Epithelial cell of prostate (primary cell): ENCODE data around the gene IREB2.
A peak's percentile ranks its signal among the peaks of the same experiment; 100 is the strongest.
"Not testable (repeated sequence)": the region's sequence is repeated elsewhere in the genome, so short reads cannot be mapped to it uniquely, and the experiment has no call there.

Source experiments
- DNase-seq: peaks from one replicate; pipeline ENCODE4 v3.0.0-alpha.2; 2011; ENCODE audit warnings: low read depth, low spot score
- H3K27ac ChIP-seq: fragments of 450-650 bp; 2 replicates; pipeline ENCODE4 v1.5.1; 2017; ENCODE audit warnings: mild to moderate bottlenecking

The IREB2 gene

DNA sequence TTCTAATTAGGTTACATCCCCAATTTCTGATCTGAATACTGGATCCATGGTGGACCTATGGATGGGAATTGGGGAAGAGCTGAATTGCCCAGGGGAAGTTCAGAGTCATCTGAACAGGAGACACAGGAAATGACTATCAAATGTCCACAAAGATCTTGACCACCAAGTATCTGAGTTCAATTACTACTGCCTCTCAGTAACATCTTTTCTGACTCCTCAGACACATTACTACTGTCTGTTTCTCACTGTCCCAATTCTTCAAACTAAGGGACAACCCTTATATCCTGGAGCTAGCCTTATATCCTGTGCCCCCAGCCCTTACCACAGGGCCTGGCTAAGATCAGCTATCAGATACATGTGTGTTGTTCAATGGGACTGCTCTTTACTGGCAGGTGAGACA lies 10.1 kb upstream of the IREB2 start:
- DNase-seq, result no peak
- no peak overlapping the region for H3K27ac ChIP-seq

DNA sequence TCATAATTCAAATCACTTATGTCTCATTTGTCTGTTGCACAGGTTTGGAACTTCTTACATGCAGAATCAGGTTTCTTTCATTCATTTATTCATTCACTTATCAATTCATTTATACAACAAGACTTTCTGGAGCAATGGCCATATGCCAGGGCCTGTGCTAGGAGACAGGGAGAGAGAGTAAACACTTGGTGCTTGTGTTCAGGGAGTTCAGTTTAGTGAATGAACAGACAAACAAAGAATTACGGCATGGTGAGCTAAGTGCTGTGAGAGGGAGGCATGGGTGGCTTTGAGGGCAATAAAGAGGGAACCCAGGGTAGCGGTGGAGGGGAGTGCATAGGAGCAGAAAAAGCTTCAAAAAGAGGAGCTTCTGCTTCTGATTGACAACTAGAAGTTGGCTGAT lies 8.5 kb upstream of the IREB2 start:
- no peak overlapping the region for H3K27ac ChIP-seq
- no peak for DNase-seq

DNA sequence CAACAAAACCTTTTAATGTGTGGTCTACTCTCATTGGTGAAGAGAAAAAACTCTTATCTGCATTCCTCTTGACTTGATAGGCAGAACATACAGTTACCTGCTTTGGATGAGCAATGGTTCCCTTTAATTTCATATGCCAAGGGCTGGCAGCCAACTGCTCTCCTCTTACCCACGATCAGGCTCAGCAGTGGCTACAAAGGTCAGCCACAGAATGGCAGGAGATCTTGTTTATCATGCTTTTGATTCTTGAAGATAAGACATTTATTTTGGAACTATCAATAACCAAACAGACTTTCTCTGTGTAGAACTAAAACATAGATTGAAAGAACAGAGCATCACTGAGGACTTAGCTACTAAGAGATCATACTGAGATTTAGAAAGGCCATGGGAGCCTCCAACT lies 6.1 kb upstream of the IREB2 start:
- H3K27ac ChIP-seq, result no peak overlapping the region
- DNase-seq, result no peak

DNA sequence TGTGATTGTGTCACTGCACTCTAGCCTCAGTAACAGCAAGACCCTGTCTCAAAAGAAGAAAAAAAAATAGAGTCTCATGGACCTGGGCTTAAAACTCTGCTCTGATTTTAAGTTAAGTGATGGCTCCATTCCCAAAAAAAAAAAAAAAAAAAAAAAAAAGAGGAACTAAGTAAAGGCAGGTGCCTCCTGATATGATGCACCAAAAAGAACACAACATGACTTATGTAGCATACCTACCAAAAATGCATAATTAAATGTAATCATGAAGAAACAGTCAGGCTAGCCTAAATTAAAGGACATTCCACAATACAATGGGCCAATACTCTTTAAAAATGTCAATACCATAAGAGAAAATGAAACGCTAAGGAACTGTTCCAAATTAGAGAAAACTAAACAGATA lies 5.4 kb upstream of the IREB2 start:
- DNase-seq, result no peak
- no peak overlapping the region for H3K27ac ChIP-seq

DNA sequence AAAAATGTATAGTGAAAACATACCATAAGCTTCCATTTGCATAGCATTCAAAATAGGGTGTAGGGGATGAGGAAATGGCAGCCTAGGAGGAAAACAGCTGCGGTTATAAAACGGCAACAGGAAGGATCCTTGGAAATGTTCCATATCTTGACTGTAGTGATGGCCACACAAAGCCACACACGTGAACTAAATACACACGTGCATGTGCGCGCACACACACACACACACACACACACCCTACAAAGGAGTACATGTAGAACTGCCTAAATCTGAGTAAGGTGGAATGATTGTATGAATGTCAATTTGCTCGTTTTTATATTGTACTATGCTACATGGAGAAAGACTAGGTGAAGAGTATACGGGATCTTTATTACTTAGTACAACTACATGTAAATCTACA lies 3.9 kb upstream of the IREB2 start:
- no peak for DNase-seq
- H3K27ac ChIP-seq, result no peak overlapping the region

DNA sequence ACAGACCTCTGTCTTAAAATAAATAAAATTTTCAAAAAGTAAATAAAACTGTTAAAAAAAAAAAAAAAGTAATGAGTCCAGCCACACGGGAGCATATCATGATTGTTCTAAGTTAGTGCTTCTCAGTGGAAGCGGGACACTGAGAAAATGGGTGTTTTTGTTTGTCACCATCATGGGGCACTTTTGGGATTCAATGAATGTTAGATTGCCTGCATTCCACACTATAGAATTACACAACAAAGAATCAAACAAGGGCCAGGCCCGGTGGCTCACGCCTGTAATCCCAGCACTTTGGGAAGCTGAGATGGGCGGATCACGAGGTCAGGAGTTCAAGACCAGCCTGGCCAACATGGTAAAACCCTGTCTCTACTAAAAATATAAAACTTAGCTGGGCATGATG lies 3.3 kb upstream of the IREB2 start:
- DNase-seq, H3K27ac ChIP-seq: not testable (repeated sequence)

DNA sequence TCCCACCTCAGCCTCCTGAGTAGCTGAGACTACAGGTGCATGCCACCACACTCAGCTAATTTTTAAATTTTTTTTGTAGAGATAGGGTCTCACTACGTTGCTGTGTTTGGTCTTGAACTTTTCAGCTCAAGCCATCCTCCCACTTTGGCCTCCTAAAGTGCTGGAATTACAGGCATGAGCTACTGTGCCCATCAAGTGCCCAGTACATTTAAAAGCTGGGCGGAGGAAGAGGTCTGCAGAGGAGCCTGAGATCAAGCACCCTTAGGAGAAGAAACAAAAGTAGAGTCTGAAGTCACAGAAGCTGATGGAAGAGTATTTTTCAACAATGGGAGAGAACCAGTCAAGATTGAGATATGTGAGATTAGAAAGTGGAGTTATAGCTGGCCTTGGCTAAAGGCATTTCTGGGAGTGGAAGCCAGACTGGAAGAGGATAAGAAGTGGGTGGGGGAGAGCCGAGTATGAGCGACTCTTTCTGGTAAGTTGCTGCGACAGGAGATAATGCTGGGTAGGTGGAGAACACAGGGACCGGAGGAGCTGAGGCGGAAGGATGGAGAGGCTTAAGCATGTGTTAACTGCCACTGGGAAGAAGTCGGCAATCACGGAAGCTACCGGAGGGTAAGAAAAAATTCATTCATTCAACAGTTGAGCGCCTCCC lies 782 bp upstream of the IREB2 start:
- no peak for DNase-seq
- peak overlapping the region; percentile 61 for H3K27ac ChIP-seq

DNA sequence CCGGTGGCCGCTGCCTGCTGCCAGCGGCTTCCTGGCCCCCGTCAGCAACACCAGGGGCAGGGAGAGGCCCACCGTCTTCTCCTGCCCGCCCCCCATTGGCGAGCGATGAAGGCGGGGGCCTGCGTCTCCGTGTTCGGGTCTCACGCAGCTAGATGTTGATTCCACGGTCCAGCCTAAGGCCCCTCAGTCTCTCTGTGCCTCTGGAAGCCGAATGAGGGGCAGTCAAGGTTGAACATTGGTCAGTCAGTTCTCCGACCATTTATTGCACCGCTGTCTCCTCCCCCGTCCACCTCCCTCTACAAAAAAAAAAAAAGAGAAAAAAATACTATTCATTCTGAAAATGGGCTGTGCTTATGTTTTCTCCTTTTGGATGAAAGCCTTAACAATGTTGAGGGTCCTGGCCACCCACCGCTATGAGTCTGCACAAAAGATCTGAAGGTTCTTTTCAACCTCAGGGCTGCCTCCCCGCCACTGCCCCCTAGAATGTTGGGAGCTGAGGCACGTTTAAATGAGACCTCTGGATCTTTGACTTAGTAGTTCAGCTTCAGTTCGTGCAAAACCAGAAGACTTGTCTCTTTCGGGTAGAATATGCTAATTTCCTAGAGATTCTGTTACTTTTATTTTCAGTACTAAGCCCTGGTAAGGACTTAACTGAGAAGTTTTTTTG lies 736 bp downstream of the IREB2 start:
- no peak for DNase-seq
- H3K27ac ChIP-seq, result peak overlapping the region; percentile 61

DNA sequence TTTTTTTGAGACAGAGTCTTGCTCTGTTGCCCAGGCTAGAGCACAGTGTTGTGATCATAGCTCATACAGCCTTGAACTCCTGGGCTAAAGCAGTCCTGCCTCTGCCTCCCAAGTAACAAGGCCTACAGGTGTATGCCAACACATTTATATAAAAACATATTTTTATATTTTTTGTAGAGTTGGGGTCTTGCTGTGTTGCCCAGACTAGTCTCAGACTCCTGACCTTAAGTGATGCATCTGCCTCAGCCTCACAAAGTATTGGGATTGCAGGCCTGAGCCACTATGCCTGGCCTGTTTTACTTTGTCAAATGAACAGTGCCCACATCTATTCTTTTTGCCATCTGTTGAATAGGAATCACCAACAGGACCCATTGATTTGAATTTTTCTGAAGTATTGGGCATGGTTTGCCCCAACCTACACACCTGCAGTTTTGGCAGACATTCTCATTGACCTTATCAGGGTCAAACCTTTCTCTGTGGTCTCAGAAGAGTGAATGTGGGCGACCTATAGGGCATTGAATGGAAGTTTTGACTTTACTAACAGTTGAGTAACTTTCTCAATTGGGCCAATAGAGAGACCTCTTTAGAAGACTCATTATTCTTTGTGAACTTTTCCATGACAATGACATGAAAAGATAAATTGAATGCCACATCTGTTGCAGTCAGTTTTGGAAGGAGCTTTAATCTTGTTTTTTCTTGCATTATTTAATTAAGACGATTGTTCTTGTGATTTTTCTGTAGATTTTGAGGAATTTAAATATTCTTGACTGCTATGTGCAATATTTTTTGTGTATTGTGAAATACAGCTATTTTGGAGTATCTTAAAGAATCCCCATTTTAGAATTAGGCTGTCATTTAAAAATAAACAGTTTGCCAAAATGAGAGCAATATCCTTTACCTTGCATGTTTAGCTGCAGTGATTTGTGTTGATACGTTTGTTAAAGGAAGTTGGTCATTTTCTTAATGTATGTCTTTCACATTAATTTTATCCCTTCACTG lies 2.7 kb downstream of the IREB2 start:
- H3K27ac ChIP-seq, result no peak overlapping the region
- DNase-seq, result no peak

DNA sequence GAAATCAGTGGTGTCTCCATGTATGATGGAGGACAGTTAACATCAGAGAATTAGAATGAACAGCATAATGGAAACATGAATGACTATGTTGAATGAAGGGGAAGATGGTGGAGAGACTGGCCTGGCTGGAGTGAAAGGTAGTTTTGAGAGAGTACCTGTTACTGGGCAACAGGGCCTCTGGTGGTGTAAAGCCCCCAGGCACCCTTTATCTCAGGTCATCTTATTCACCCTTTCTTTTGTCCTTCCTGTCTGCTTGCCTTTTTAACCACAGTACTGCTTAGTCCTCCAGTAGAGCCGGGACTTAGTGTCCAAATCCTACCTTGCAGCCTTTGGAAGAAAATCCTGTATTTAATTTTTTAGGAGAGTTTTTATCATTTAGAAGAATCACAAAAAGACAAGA lies 6.2 kb downstream of the IREB2 start:
- no peak overlapping the region for H3K27ac ChIP-seq
- no peak for DNase-seq

DNA sequence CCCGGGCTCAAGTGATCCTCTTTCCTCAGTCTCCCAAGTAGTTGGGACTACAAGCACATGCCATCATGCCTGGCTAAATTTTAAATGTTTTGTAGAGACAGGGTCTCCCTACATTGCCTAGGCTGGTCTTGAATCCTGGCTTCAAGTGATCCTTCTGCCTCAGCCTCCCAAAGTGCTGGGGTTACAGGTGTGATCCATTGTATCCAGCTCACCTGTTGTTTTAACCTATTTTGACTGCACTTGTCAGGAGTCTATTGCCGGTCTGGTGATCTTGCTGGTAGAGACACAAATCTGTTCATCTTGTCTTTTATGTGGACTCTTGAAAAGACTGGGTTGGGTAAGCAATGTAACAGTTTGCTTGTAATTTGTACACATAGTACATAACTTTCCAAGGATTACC lies 7.9 kb downstream of the IREB2 start:
- no peak overlapping the region for H3K27ac ChIP-seq
- no peak for DNase-seq

DNA sequence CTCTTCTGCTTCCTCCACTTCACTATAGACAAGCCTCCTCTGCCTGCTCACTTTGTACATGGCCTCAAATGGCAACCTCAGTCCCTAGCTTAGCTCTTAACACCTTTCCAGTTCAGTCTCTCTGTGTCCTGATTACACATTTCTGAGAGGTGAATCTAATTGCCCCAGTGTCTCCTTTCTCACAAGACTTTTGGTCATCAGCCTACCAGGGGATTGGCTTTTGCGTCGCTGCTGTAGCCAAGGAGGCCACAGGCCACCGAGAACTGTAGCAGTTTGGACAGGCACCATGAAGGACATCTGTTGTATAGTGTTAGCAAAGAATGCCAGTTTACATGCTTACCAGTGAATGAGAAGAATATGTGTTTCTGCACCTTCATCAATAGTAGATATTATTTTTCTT lies 8.5 kb downstream of the IREB2 start:
- DNase-seq, result no peak
- H3K27ac ChIP-seq, result no peak overlapping the region

DNA sequence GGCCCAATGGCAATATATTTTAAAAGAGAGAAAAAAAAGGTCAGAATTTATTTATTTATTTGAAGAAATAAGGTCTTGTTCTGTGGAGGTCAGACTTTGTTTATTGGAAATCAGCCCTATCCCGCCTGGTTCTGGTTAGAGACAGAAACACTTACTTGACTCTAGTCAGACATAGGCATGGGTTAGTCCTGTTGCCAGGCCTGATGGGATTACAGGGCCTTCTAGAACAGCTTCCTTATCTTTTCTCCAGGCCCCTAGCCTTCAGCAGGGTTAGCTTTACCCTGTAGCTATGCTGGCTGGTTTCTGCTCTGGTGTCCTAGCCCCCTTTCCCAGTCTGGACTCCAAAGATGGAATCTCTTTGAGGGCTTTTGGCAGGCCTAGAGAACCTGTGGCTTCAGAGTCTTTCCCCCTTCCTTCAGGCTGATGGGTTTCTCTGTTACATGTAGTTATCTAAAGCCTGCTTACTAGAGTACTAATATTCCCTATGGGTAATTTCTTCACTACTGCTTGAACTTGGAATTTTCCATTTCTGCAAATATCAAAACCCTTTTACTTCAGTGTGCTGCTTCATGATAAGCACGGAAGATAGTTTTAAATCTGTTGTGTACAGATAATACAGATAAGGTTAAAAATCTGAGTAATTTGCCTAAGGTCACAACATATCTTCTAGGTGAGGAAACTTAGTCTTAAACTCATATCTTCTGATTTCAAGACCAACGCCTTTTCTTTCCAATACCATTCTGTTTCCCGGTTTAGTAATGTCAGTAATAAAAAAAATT lies 10.6 kb downstream of the IREB2 start:
- no peak for DNase-seq
- H3K27ac ChIP-seq, result peak overlapping the region; percentile 29

DNA sequence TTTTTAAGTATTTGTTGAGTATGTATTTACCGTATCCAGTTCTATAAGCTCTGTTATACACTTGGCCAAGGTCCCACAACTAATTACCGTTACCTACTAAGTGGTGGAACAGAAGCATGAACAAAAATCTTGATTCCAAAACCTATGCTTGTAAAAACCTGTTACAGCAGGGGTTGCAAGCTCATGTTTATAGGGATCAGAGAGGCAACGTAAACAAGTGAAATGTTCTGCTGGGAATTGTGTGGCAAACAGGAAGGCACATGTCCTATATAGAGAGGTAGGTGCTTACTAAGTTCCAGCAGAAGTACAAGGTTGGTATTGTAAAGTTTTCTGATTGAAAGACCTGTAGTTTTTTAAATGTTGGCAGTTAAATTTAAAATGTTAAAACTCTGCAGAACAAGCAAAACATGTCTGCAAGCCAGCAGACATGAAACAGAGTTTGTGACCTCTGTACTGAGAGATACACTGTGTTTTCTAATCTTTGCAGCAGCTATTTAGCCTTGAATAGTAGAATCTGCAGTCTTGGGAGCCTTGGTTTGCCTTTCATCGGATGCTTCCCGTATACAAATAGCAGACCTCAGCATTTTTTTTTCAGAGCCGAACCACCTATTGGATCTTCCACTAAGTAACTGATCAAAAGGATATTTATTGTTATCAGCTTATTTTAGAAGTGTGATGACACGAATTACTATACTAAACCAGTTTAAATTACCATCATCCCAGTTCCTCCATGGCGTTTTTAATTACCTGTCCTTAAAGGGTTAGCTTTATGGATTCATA lies 11.4 kb downstream of the IREB2 start:
- peak; percentile 1 for DNase-seq

DNA sequence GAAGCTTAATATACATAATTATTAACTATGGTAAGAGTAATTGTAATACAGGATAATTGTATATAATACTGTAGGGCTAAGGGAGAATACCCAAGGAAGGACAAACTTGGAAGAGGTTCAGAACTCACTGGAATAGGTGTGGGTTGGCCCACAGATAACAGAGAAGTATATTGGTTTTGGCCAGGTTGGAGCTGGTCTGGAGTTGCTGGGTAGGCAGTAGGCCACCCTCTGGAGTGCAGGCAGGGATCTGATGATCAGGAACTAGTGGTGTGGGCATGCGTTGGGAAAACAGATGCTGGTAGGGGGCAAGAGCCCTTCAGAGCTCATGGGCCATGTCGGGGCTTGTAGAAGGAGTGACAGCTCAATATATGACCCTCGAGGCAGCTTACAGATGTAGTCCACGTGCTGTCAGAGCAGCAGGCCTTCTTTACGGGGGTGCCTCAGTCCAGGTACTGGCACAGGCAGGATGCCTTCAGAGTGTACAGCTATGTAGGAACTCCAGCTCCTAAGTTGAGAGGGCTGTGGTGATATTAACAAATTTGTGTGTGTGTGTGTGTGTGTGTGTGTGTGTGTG lies 12.4 kb downstream of the IREB2 start:
- no peak for DNase-seq
- H3K27ac ChIP-seq, result no peak overlapping the region

More for the DNA sequence above, 11.4 kb downstream of the IREB2 start:
- H3K27ac ChIP-seq, result peak overlapping the region; percentile 29

DNA sequence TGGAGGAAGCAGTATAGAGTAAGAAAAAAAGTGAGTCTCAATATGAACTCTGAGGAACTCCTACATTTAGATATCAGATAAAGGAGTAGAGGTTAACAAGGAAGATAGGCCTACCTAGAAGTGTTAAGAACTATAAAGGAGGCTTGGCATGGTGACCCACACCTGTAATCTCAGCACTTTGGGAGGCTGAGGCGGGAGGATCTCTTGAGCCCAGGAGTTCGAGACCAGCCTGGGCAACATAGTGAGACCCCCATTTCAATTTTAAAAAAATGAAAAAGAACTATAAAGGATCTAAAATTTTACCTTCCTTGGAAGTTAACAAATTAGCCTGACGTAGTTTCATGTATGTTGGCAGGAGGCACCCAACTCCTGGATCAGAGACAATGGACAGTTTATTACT lies 14.5 kb downstream of the IREB2 start:
- DNase-seq, result no peak
- no peak overlapping the region for H3K27ac ChIP-seq

DNA sequence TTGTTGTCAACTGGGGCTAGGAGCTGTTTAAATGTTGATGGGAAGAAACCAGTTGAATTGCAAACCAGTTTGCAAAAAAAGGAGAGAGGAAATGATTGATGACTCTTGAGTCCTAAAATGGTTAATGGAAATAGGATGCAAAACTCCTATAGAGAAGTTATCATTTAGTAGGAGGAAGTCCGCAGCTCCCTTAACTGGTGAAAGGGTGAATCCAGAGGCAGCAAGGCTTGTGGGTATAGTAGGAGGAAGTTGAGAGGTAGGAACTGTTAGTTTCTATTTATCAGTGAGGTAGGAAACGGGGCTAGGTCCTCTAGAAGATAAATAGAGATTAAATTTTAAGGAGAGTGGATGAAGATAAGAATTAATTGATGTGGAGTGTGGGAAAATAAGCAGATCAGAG lies 15.4 kb downstream of the IREB2 start:
- no peak overlapping the region for H3K27ac ChIP-seq
- no peak for DNase-seq

DNA sequence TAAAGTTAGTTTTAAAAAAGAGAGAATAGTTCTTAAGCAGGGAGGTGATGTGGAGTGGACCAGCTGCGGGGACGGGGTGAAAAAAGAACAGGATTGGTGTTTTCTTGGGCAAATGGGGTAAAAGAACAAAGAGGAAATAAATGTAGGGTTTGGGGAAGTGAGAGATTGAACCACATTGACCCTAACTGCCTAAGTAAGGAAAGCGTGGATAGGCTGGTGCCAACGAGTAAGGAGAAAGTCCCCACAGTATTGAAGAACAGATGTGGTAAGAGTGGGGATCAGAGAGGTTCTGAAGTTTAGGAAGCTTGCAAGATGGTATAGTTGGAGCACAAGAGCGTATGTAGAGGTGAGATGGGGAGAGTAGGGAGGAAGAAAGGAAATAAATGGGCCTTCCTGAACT lies 17.0 kb downstream of the IREB2 start:
- no peak for DNase-seq
- H3K27ac ChIP-seq, result no peak overlapping the region

DNA sequence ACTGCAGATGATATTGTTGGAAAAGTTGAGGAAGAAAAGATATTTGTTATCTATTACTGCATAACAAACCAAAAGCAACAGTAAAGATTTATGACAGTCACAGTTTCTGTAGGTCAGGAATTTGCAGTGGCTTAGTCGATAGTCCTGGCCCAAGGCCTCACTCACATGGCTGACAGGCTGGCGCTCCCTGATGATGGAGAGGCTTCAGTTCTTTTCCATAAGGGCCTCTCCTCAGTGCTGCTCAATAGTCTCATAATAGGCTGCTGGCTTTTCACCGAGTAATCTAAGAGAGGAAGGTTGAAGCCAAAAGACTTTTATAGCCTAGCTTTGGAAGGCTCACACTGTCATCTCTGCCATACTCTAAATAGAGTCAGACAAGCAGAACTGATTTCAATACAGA lies 17.7 kb downstream of the IREB2 start:
- no peak for DNase-seq
- no peak overlapping the region for H3K27ac ChIP-seq
